ENCODE measurements around the gene ZFPM1.

DNA sequence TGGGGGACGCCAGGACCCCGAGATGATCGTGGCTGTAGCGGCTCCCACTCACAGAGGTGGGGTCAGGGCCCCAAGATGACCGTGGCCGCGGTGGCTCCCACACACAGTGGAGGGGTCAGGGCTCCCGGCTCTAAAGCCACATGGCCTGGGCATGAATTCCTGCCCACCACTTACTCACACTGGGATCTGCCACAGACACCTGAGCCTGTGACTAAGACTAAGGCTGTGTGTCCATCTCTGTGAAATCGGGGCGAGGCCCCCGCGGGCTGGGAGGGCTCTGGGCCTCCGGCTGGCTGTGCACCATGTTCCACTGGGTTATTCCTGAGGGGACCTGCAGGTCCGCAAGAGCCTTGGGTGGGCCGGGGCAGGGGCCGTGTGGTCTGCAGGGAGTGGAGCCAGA lies 18.5 kb downstream of the ZFPM1 start:
- TF ChIP-seq CTCF (IDR thresholded peaks at IDR 0.05) (no peak), POLR2AphosphoS5 (IDR thresholded peaks at IDR 0.05) (no peak)
